AML-193 (cell line): ENCODE results near the gene CACNG1.
"Not testable (repeated sequence)": the region's sequence is repeated elsewhere in the genome, so short reads cannot be mapped to it uniquely, and the experiment has no call there.

Source experiments
- DNase-seq, 2 experiments: peaks; one replicate each; lab custom pipeline; 2025; lab: John Stamatoyannopoulos, UW

Gene CACNG1

DNA sequence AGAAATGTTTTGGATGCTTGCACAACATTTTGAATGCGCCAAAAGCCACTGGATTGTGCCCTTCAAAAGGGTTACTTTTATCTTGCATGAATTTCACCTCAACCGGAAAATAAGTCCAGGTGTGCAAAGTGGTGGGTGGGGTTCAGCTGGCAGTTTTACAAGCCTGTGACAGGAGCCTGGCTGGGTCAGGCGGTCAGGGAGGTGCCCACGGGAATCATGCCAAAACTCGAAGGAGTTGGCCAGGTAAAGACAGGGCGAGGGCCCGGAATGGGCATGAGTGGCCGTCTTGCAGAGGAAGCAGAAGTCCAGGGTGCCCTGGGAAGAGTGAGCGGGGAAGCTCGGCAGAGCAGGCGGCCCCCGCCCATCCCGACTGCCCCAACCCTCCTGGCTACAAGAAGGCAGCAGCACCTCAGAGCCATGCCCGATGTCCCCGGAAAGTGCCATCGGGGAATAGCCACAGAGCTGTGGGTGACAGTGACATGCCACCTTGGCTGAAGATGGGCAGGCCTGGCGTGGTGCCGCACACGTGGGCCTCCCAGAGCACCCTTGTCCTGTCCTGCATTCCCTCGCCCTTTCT lies 19.1 kb upstream of the CACNG1 start:
- no peak for DNase-seq

DNA sequence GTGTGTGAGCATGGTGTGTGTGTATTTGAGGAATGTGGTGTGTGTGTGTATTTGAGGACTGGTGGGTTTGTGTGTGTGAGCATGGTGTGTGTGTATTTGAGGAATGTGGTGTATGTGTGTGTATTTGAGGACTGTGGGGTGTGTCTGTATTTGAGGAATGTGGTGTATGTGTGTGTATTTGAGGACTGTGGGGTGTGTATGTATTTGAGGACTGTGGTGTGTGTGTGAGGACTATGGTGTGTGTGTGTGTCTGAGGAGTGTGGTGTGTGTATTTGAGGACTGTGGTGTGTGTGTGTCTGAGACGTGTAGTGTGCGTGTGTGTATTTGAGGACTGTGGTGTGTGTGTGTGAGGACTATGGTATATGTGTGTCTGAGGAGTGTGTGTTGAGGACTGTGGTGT lies 18.0 kb upstream of the CACNG1 start:
- DNase-seq: no peak

DNA sequence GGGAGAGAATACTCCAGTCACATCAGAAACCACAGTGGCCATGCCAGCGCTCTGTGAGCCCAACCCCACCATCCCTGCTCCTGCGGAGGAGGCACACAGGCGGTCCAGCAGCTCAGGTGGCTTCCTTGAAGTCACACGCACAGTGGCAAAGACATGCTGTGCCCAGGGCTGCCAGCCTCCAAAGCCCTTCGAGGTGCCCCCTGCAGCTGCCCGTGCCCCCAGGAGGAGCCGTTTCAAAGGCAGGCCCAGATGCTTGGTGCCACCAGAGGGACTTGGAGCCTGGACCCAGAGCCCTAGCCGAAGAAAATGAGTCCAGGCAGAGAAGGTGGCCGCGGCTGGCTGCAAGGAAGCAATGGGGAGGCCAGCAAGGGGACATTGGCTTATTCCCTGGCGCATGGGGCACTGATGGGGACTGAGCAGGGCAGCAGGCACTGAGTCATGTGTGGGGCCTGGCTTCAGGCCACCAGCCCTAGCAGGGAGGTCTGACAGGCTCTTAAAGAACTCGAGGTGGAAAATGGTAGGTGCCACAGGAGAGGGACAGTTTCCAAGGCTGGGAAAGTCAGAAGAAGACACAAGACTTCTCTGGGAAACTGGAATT lies 17.2 kb upstream of the CACNG1 start:
- DNase-seq: no peak

DNA sequence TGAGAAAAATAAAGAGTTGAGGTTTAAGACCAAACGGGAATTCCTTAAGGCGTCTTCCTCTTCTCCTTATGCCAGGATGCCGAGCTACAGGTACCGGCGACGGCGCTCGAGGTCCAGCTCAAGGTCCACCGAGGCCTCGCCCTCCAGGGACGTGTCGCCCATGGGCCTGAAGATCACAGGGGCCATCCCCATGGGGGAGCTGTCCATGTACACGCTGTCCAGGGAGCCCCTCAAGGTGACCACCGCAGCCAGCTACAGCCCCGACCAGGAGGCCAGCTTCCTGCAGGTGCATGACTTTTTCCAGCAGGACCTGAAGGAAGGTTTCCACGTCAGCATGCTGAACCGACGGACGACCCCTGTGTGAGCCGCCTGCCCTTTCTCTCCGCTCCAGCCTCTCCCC lies 13.7 kb upstream of the CACNG1 start:
- no peak for DNase-seq

- DNase-seq: no peak
These were observed 12.0 kb upstream of the CACNG1 start for GRCh38 chr17:67032382-67032781.

DNA sequence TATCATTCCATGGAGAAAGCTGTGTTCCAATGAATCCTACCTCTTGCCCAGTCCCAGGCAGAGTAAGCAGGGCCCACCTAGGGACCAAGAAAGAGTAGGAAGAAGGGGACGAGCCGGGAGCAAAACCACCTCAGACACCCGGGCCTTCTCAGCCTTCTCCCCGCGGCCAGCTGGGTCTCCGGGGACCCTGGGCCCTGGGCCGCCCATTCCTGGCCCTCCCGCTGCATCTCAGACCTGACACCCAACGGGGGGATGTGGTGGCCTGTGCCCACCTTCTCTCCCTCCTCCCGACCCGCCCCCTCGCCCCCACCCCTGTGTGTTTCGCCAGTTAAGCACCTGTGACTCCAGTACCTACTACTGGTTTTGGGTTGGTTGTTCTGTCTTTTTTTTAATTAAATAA lies 11.4 kb upstream of the CACNG1 start:
- DNase-seq: no peak

GRCh38 chr17:67033613-67034012 lies 10.7 kb upstream of the CACNG1 start:
- no peak for DNase-seq

DNA sequence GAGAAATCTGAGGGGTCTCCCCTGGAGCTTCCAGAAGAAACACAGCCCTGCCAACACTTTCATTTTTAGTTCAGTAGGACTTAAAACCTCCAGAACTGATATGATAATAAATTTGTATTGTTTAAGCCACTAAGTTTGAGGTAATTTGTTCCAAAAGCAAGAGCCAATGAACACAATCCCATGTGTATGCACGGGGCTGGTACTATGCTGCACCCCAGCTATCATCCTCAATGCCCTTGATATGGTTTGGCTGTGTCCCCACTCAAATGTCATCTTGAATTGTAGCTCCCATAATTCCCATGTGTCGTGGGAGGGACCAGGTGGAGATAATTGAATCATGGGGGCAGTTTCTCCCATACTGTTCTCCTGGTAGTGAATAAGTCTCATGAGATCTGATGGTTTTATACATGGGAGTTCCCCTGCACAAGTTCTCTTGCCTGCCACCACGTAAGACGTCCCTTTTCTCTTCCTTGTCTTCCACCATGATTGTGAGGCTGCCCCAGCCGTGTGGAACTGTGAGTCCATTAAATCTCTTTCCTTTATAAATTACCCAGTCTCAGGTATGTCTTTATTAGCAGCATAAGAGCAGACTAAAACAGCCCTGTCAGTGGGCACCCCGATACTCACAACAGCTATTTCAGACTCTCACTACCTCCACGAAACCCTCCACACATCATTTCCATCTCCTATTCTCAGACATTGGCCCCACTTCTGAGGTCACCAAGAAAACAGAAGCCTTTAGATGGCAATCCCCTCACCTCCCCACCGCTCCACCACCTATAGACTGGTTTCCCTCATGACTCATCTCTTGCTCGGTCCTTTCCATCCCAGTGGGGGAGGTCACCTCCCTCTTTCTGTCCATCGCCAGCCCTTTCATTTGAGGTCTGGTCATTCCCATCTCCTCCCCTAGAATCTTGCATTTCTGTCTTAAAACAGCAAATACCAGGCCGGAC lies 8.9 kb upstream of the CACNG1 start:
- DNase-seq: no peak

DNA sequence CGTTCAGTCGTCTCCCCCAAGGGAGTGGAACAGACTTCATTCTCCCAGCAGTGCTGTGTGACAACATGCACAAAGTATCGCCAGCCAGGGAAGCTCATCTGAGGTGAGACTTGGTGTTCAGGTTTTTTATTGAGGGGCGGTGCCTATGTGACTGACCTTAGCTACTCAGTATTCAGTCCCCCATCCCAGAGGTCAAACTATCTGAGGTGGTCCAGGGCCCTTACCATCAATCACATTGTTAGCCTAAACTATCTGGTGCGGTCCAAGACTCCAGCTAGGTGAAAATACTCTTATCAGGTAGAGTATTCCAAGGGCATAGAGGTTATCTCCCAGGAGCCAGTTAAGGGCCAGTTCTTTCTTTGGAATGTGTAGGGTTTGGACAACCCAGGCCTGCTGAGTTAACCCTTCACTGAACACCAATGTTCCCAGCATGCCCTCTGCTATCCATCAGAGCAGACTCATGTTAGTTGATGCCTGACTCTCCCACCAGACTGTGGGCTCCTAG lies 5.4 kb upstream of the CACNG1 start:
- DNase-seq: no peak

GRCh38 chr17:67040652-67041051 lies 3.7 kb upstream of the CACNG1 start:
- DNase-seq: no peak

GRCh38 chr17:67041119-67041518 lies 3.2 kb upstream of the CACNG1 start:
- not testable (repeated sequence) for DNase-seq

DNA sequence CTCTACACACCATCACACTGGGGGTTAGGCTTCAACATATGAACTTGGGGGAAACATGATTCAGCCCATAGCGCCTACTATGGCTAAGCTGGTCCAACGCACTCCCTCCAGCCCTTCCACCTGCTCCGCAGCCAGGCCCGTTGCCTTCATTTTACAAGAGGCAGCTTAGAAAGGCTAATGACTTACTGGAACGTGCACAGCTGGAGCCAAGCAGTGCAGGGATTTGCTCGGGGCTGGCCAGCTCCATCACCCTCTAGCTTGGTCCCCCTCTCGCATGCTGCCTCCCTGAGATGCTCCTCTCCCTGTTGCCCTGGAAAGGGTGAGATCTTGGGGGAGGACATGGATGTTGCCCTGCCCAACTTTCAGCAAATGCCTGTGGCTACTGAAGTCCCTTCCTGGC lies 2.8 kb upstream of the CACNG1 start:
- no peak for DNase-seq

DNA sequence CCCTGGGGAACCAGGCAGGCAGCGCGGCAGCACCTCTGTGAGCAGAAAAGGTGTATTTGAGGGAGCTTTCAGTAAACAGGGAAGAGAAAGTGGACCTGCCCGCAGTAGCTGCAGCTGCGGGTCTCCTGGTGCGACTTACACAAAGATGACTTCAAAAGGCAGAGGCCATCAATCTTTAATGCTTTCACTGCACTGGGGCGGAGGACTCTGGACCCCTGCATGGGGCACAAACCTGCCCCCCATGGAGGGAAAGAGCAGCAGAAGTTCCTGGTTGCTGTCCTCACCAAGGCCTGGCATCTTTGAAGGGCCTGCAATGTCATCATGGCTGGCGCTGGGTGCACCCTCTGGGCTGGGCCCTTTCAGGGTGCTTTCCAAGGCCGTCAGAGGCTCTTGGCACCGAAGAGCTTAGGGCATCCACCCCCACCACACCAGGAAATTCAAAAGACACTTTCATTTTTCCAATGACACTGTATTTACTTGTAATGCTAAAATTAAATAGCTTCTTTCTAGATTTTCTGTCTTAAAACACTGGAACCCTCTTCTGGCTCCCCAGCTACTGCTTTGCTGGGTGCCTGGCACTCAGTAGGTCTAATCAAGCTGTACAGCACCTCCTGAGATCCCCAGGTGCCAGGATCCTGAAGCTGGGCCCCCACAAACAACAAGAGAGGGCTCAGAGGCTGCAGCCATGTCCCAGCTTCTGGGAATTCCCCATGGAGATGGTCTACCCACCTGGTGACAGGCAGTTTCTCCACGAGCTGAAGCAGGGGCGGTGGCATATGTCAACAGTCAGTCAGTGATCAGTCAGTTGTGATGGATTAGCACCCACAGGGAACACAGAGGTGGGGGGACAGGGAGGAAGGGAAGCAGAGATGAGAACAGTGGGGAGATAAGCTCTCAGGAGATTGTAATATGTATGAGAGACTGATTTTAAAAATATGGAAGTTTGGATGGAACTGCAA lies 2.1 kb upstream of the CACNG1 start:
- no peak for DNase-seq

DNA sequence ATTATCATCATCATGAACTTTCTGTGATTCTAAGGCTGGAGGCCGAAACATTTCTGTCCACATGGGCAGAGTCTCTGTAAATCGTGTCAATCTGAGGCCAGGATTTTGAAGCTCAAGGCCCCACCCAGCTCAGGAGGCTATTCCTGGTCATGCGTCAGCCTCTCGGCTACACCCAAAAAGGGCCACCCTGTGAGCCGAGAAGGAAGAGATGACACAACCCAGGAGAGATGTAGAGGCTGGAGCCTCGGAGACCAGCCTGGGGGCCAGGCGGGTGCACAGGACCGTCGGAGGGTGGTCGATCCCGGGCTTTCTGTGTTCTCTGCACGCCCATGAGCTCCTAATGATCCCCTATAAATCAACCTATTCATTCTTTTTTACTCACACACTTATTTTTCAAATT lies 1.1 kb upstream of the CACNG1 start:
- DNase-seq: no peak

GRCh38 chr17:67044940-67045339 lies 586 bp downstream of the CACNG1 start:
- no peak for DNase-seq

DNA sequence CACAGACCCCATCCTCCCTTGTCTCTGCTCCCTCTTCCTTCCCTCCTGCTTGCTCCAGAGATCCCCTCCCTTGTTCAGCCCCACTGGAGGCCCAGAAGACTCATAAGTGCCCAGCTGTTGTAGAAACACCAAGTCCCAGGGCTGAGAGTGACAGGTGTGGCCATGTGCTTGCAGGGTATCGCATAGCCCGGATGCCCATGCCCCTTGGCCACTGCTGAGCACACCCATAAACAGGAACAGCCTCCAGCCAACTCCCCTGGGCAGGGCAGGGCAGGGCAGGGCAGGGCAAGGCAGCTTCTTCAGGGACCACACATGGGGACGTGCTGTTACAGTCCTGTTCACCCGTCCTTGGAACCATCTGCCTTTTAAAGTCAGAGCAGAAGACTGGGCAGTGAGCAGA lies 2.0 kb downstream of the CACNG1 start:
- DNase-seq: no peak

DNA sequence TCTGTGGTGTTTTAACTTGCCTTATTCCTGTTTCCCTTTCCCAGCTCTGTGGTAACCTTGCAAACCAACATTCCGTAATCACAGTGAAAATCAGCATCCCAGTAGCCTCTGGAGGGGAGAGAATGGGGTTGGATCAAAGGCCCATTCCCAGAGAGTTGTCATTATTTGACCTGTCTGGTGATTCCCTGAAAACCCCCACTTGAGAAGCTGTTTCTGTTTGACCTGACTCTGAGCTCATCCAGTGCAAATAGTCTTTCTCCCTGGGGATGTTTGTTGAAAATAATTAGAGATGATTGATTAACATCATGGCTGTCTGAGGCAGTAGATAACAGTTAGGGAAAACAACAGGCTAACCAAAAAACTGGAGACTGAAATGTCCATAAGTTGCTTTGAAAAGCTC lies 3.0 kb downstream of the CACNG1 start:
- no peak for DNase-seq

DNA sequence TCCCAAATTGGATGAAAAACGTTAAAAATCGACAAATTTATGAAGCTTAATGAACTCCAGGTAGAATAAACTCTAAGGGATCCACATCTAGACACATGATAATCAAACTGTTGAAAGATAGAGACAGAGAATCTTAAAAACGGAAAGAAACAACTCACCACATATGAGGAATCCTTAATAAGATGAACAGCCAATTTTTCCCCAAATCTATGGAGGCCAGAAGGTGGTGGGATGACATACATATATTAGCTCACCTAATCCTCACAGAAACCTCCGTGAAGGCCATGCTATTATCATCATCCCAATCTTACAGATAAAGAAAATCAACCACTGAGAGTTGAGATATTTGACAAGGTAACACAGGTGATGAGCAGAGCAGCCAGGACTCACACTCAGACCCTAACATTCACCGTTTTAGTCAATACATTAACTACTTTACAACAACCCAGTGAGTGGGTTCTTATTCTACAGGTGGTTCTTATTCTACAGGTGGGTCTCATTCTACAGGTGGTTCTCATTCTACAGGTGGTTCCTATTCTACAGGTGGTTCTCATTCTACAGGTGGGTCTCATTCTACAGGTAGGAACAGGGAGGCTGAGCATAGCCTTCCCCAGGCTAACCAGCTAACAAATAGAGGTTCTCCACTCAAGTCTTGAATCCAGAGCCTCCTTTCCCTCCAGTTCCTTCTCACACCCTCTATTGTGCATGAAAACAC lies 4.8 kb downstream of the CACNG1 start:
- no peak for DNase-seq

- no peak for DNase-seq
These were observed 5.7 kb downstream of the CACNG1 start for GRCh38 chr17:67050066-67050465.

GRCh38 chr17:67050471-67051154 lies 6.3 kb downstream of the CACNG1 start:
- no peak for DNase-seq

GRCh38 chr17:67051155-67051538 lies 6.8 kb downstream of the CACNG1 start:
- no peak for DNase-seq
